Activated CD4-positive, alpha-beta T cell treated with anti-CD3 and anti-CD28 coated beads, Interleukin-10, Interleukin-2, amounts not matched to agents 100 ng/mL and 50 ng/mL, durations not matched to agents 16 hours and 8 hours (primary cell): ENCODE data around the gene CSMD2.

ENCODE experiments used
- DNase-seq: peaks from one replicate; pipeline ENCODE4 v3.0.0-alpha.2; 2020

The CSMD2 gene

DNA sequence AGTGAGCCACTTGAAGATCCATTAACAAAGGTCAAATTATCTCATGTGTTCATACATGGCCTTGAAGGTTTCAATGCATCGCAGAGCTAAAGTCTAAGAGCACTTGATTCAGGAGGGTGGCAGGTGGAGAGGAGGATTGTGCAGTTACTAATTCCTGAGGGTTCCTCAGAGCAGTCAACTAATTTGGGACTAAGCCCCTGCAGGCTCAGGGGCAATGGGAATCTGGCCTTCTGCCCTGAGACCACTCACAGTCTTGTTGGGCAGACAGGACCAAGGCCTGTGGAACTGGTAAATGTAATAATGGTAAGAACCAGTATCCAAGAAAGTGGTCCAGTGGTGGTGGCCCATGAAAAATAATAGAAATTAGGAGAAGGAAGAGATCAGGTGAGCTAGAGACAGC lies 428.5 kb downstream of the CSMD2 start:
- DNase-seq: no peak

DNA sequence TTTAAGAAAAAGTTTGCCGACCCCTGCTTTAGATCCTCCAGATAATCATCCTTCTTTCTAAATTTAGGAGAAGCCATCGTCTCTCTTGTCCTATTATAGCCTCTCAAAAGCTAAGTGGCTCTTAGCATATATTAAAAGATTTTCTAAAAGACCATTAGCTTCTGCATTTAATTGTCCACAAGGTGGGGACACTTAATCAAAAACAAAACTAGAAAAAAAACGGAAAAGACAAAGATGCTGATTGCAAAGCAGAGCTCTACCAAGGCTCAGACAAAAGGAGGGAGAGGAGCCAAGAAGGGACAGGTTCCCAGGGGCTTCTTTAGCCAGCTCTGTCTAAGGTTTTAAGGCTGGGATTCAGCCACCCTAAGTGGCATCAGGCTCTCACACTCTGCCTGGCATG lies 429.4 kb downstream of the CSMD2 start:
- DNase-seq: no peak

DNA sequence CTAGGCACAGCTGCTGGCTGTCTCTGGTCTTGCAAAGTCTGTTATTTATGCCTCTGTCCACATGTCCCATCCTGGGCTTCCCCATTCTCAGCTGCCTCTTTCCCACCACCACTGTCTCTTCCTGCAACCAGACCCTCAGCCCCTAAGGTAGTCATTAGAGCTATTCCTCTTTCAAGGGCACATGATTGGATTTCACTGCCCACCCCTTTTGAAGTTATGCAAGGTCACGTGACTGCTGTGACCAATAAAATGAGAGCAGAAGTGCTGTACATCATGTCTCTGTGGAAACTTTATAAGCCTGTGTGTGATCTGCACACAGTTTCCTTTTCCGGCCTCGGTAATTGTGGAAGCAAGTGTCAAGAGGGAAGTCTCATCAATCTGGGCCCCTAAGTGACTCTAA lies 437.7 kb downstream of the CSMD2 start:
- DNase-seq: no peak

DNA sequence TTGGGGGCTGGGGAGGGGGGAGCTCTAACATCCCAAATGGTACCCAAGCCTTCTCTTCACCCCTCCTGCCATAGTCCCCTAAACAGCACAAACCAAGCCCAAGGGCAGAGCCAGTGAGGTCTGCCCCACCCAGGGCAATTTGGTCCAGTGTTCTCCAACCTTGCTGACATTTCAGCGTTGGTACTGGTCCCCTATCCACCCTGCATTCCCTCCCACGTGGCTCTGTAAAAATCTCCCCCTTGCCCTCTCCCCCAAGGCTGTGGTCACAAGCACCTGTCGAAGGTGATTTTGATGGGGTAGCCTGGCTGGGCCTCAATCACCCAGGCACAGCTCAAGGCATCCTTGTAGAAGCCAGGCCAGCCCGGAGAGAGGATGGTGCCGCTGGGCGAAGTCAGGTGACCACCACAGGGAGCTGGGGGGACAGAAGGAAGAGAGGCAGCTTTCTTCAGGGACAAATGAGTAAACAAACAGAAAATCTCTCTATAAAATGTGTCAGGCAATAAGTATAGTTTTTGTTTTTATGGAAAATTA lies 438.7 kb downstream of the CSMD2 start:
- DNase-seq: no peak

DNA sequence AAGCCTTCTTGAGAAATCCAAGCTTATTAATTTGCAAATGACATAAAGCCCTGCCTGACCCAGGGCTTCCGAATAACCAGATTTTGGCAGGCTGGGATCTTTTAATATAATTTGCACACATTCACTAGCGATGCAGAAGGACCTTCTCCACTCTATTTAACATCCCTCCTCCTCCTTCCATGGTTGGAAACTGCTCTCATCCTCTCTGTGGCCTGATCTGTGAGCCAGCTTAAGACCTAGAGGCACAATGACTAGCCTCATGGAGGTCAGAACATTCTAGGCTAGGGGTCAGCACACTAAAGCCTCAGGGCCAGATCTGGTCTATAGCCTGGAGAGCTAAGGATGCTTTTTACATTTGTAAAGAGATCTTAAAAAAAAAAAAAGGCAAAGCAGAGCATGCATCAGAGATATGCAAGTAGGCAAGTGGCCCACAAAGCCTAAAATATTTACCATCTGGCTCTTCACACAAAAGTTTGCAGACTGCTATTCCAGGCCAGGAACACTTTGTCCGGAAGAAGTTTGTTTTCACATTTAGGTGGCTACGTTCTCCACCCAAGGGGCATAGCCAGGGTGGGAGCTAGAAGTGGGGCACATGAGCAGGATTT lies 439.4 kb downstream of the CSMD2 start:
- no peak for DNase-seq

DNA sequence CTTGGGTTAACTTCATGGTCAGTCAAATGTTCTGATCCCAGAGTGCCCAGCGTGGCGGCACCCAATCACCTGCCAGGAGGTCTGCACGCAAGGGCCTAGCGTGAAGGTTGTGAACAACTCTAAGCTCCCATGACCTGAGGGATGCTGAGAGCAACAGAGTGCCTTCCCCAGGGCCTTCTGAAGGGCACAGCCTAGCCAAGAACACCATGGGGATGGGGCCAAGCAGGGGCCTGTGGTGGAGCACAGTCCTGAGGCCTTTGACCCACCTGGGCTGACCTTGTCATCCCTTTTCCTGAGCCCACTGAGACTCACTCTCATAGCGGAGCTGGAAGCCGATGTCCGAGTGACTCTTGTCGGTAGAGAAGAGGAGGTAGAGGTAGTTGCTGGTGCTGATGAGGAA lies 440.0 kb downstream of the CSMD2 start:
- DNase-seq: no peak

DNA sequence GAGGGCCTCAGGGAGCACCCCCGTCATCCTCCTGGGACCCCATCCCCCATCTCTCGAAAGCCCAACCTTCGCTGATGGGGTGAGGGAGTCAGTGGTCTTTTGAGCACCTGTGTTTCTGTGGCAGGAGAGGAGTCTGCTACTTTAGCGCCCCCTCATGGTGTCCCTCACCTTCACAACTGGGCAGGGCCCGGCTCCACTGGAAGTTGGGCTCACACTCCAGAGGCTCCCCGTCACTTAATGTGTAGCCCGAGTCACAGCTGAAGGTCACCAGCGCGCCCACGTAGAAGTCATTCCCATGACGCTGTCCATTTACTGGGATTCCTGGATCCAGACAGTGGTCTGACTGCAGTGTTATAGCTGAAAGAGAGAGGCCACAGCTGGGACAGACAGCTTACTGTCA lies 440.7 kb downstream of the CSMD2 start:
- DNase-seq: no peak

DNA sequence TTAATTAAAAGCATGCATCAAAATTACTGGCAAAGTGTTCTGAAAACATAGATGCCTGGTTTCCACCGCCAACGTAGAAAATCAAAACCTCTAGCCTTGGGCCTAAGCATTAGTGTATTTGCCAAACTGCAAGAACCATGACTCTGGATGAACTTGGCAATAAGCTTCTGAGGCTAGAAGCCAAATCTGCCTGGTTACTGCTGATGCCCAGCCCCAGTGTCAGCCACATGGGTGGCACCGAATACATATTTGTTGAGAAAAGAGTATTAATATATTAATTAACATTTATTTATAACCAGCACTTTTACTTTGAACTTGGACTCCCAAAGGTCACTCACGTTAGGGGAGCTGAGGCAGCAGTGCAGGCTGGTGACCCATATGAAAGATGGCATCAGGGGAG lies 441.8 kb downstream of the CSMD2 start:
- no peak for DNase-seq

DNA sequence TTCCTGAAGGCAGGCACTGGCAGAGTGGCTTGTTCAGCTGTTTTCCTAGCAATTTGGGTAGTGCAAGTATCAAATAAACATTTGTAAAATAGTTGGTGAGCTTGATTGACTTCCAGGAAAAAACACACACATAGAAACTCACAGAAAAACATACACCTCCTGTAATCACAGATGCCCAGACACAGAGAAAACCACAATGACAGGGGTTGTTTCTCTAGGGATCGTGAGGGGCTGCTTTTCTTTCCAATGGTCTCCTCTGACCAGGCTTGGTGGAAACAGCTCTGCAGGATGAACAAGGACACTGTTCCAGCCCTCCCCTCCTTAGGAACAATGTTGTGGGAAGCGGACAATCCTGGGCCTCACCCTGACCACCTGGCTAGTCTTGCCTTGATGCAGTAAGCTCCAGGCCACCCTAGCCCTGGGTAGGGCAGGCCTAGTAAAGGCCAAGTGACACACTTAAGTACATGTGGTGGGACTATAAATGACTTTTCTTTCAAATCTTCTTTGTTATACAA lies 443.7 kb downstream of the CSMD2 start:
- no peak for DNase-seq

DNA sequence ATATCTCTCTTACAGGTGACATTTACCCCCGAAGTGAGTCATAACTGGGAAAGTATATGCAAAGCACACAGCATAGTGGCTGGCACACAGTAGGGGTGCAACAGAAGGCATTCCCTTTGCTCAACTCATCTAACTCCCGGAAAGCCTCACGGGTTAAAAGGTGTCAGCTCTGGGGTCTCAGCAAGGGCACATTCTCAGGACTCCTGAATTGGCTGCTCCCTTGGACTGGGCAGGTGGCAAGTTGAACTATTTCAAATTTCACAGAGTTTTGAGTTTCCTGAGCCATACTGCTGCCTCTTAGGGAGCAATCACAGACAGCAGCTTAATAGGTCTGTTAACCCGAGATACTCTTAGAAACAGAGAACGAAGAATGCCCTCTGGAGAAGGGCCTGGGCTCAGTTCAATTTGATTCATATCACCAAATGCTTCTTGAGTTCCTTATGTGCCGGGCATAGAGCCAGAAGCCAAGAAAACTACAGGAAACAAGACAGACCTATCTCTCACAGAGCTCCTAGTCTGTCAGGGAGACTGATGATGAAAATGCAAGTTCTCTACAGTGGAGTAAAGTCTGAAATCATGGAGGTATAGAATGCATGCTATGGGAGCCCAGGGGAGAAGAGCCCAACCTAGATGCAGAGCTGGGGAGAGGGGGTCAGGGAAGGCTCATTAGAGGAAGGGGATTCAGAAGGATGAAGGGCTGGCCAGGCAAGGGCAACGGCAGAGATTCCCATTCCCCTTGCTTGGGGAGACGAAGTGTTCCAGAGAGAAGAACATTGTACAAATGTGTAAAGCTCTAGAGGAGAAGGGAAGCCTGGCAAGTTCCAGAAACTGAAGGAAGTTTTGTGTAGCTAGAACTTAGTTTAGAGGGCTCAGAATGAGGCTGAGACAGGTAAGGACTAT lies 445.0 kb downstream of the CSMD2 start:
- DNase-seq: no peak

DNA sequence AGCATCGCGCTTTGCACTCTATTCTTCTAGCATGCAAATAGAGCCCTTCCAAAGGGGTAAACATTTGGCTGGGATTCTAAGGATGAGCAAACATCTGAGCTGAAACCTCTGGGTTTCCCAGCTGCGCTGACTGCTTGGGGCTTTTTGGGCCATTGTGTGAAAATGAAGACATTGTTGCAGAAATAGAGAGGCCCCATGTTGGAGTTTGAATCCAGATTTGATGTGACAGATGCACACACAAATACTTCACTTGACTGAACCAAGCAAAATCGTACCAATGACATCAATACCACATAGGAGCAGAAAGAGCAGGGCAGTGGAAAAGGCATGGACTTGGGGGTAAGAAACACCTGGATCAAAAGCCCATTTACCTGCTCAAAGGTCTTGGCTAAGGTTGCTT lies 445.7 kb downstream of the CSMD2 start:
- DNase-seq: no peak

DNA sequence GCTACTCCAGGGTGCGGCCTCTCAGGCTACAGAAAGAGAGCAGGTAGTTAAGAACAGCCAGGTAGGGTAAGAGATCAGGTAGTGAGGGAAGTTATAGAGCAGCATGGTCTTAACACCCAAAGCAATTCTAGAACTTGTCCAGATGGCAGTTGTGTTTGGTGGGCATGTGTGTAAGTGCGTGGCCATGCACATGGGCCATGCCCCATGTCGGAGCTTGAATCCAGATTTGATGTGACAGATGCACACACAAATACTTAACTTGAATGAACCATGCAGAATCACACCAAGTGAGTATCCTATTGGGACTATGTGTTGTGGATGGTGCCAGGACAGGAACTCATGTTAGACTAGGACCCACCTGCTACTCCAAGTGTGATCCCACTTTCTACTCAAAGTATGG lies 446.8 kb downstream of the CSMD2 start:
- no peak for DNase-seq

DNA sequence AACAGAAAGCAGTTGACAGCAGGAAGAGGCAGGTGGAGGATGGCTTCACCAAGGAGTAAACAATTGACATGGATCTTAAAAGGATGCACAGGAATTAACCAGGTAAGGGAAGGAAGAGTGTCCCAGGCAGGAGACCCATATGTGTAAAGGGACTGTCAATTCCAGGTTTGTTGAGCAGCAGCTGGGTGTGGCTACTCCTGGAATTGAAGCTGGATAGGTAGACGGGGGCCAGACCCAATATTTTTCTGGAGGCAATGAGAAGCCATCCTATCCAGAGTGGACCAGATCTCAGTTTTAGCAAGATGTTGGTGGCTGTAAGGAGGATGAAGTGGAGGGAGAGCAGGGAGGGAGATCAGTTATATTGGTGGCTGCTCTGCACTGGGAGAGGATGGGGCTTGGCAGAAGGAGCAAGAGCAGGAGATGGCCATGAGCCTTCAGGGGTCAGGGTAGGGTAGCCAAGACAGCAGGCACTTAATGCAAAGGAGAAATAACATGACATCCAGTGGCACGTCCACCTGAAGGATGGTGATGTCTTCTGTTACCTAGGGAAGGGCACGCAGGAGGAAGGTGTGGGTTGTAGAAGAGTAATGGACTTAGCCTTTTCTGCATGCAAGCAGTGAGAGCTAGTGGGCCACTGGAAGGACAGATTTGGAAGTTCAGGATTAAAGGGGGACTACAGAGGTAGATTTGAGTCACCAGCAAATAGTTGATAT lies 447.9 kb downstream of the CSMD2 start:
- DNase-seq: no peak

DNA sequence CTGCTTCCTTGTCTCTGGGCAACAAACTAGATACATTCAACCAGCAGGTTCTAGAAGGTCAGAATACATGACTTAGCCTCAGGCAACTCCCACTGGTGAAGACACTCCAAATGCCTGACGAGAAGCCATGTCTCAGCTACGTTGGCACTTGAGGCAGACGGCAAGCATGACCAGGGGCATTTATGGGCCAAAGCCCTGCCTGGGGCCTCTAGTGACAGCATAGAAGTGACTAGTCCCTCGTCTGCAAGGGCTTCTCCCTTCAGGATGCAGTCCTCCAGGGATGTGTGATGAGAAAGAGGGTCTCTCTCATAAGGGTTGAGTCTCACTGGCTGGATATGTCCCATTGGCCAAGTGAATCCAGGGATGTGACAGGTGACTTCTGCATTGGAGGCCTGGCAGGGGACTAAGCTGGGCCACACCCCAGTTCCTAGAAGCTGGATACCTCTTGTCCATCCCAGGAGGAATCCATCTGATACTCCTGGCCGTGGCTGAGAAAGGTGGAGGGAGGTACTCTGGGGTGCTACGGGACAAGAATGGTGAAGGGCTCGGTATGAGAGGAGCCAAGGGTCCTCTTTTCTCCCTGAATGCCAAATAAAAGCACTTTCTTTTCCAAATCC lies 449.7 kb downstream of the CSMD2 start:
- DNase-seq: no peak

DNA sequence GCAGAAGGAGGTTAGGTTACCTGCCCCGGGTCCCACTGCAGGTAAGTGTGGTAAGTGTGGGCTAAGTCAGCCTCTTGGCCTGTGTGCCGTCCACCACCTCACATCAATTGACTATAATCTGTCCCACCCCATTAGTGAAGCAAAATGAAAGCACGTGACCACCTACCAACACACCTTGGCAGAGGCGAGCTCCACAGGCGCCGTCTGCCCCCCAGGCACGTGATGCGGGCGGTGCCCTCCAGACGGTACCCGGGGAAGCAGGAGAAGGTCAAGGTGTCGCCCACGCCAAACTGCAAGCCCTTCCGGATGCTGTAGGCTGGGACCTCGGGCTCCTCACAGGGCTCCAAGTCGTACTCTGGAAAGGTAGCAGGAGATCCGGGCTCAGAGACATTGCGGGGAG lies 450.6 kb downstream of the CSMD2 start:
- no peak for DNase-seq

DNA sequence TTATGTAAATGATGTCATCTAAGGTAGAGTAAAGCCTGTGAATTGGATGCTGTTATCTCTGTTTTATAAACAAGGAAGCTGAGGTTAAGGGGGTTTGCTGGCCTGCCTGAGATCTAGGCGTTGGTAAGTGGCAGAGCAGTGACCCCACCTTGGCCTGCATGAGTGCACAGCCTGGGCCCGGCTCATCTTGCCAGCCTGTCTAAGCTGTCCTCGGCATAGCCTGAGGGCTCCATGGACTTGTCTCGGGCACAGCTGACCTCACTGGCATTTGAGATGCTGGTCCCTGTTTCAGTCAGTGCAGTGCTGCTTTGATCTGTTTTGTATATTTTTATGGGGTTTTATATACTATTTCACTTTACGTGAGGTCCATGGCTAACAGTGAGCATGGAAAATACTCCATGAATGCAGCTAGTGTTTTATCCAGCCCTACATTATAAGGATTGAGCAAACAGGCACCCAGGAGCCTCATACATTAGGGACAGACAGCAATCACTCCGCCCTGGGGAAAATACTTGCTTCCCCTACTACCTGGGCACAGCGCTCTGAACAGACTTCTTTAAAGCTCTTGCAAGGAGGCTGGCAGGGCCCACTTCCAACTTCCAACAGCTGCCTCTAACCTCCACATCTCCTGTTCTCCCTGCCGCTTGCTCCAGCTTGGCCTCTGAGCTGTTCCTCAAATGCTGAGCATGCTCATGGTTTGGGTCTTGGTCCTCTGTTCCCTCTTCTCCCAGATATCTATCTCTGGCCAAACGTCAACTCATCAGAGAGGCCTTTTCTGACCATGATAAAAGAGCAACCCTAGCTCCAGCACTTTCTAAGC lies 451.8 kb downstream of the CSMD2 start:
- no peak for DNase-seq

DNA sequence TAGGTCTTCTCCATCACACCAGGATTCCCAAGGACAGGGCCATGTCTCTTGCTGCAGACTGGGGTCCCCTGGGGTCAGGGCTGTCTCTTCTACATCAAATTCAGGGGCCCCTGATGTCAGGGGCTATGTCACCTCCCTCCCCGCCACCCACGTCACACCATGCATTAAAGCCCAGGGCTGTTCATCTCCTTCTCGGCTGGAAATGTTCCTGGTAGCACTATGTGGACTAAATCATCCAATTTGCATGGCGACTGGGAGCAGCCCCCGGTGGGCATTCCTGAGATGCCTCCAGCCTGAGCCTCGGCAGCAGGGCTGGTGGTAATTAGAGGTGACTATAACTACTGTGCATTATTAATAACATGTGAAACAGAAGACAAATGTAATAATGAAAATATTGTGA lies 452.8 kb downstream of the CSMD2 start:
- DNase-seq: no peak

DNA sequence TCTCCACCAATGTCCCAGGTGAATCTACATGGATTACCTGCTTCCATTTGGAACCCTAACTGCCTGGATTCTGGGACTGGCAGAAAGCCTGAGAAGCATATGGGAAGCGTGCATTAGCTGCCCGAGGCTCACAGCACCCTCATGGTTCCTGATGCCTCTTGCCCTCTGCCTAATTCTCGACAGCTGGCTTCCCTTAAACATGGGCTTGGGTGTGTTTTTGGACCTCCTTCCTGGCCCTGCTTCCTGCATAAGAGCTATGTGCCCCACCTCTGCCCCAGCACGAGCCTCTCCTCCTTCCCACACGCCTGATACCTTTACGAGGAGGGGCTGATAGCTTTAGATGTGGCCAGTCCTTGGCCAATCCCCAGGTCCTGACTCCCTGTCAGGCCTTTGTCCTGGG lies 453.5 kb downstream of the CSMD2 start:
- no peak for DNase-seq

DNA sequence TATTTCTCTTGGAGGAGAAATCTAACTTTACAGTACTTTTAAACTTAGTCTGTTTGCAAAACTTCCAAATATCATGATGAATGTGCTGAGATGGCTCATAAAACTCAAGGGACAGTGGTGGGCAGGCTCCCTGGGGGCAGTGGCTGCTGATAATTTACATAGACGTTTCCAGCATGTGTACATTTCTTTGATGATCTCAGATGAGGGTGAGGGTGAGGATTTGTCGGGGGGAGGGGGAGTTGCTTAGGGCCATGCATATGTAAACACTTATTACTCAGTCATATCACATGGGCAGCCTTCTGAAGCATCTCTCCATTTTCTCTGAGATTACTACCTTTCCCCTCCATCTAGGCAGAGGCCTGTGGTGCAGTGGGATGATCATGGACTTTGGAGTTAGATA lies 454.1 kb downstream of the CSMD2 start:
- DNase-seq: no peak

DNA sequence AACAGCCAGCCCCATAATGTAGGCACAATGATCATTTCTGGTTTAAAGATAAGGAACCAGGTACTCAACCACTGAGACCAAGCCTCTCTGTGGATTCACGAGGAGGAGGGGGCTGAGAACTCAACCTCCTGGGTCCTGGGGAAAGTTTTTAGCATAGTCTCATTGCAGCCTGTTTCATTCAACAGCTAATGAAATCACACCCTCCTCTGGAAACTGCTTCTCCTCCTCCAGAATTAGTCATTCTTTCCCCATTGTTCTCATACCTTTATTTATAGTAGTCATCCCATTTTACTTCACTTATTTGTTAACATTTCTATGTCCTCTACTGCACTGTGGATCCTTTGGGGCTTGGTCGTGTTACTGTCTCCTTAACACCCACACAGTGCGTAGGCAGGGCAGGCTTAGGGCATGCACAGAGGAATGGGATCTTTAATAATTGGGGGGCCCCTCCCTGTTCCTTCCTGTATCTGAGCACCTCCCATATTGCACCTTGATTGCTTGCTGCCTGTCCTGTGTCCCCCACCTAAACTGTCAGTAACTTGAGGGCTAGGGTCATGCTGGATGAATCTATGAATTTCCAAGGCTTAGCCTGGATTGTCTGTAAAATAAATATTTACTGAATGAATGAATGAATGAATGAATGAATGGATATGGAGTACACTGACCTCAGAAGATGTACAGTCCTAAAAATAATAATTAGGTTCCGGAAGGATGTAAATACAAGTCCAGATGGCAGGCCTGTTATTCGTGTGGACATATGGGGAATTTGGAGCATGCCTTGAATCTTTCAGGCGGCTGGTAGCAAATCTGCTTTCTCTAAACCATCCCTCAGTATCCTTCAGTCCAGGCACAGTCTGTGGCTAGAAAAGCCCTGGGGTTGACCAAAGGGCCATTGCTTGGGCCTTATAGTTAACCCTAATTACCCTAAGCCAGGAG lies 455.0 kb downstream of the CSMD2 start:
- DNase-seq: no peak

DNA sequence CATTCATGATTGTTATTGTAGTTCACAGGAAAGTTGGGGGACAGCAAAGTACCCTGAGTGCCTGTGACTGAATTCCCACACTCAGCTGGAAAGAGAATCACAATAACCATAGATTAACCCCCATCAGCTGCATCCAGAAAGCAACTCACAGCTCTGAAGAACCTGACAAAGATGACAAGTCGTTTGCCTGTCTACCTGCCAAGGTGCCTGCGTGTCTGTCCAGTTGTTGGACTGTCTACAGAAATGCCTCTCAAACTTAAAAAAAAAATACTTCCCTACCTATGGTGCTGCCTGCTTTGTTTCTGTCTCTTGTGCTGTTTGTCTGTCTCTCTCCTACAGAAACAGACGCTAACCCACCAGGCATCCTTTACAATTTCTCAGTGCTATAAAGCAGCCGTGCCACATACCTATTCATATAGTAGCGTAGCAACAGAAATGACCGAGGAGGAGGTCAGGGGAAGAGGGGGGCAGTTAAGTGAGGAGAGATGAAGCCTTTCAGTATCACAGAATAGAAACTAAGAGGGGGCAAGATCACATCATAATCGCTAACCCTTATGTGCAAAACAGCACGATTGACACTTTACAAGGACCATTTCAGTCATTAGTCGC lies 455.8 kb downstream of the CSMD2 start:
- DNase-seq: no peak
